ENCODE measurements around the gene MYO3A. TPM values are rescaled to one million over a fixed set of nuclear protein-coding genes. Genes with fewer than 3 reads are reported as not detected.

Gene MYO3A
- polyA plus RNA-seq, 1 donor (not counting 4 experiments of a cell fraction or from before 2014, with no cell fraction given) = not detected

DNA sequence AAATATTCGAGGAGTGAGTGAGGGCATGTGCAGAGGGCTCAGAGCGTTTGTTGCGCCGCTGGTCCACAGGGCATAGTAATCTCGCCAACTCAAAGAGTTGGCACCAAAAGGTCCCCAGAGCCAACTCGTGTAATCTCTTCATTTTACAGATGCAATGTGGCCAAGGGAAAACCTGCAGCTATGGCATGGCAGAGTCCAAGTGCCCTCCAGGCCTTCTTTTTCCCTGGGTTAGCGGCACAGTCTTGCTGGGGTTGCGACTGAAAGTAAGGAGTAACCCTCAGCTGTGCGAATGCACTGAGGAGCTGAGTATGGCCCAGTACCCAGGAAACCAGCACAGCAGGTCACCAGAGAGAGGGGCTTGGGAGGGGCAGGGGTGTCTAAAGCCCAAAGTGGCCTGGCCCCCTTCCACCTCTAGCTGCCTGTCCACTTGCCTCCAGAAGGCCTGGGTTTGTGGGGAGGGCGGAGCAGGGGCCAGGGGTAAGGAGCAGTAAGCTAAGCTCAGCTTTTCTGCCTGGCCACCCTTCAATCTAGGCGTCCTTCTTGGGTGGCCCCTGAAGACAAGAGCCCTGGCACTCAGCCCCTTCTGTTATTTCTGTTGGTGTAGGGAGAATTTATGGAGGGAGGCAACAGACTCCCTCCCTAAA is 279.2 kb downstream of the MYO3A start:
- dilution Hi-C loops (cut with MboI; ENCODE audit: extremely low pct_ligation_motif_present, low sequenced_read_pairs) = no loop called here
- no peaks in the 10 kb centered on the region for H3K79me2 ChIP-seq (ENCODE audit: control insufficient read depth, insufficient read depth, low read length)
- no peaks in the 10 kb centered on the region for H4K20me1 ChIP-seq (ENCODE audit: control insufficient read depth, extremely low read depth, insufficient read depth, low read length)
- no peaks in the 10 kb centered on the region for H3K36me3 ChIP-seq (ENCODE audit: control insufficient read depth in 2 of 2, extremely low read depth in 1 of 2, insufficient read depth in 2 of 2, low read length in 2 of 2)
- H3K4me3 ChIP-seq (ENCODE audit: control insufficient read depth in 2 of 3, extremely low read depth in 1 of 3, insufficient read depth in 2 of 3, low read depth in 1 of 3, low read length in 3 of 3) = no peak overlapping the region
- no peak overlapping the region for H3K9ac ChIP-seq (ENCODE audit: control insufficient read depth, extremely low read depth, insufficient read depth, low read length)
- no peaks in the 10 kb centered on the region for H3K4me1 ChIP-seq (ENCODE audit: control insufficient read depth, extremely low read depth, insufficient read depth, low read length)
- H3K27ac ChIP-seq (ENCODE audit: control insufficient read depth, insufficient read depth, low read length) = no peak overlapping the region
- no peaks in the 10 kb centered on the region for H3K9me3 ChIP-seq (ENCODE audit: control insufficient read depth, low read depth, low read length)
- H3K27me3 ChIP-seq (ENCODE audit: control insufficient read depth, extremely low read depth, insufficient read depth, low read length) = peaks cover 69% of the 10 kb centered on the region
- no peak overlapping the region for H2AFZ ChIP-seq (ENCODE audit: control insufficient read depth, low read length)
- no peak for TF ChIP-seq EZH2 (IDR thresholded peaks at IDR 0.05; ENCODE audit: low read length)
- TF ChIP-seq, protein P1, sequence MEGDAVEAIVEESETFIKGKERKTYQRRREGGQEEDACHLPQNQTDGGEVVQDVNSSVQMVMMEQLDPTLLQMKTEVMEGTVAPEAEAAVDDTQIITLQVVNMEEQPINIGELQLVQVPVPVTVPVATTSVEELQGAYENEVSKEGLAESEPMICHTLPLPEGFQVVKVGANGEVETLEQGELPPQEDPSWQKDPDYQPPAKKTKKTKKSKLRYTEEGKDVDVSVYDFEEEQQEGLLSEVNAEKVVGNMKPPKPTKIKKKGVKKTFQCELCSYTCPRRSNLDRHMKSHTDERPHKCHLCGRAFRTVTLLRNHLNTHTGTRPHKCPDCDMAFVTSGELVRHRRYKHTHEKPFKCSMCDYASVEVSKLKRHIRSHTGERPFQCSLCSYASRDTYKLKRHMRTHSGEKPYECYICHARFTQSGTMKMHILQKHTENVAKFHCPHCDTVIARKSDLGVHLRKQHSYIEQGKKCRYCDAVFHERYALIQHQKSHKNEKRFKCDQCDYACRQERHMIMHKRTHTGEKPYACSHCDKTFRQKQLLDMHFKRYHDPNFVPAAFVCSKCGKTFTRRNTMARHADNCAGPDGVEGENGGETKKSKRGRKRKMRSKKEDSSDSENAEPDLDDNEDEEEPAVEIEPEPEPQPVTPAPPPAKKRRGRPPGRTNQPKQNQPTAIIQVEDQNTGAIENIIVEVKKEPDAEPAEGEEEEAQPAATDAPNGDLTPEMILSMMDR (optimal IDR thresholded peaks at IDR 0.05 in 1 of 3, IDR thresholded peaks at IDR 0.05 in 1 of 3, conservative IDR thresholded peaks at IDR 0.05 in 1 of 3; ENCODE audit: extremely low read depth in 1 of 3, insufficient read depth in 2 of 3, low read length in 3 of 3) = no peak
- FAIRE-seq = no peak
- H3K9me1 ChIP-seq (ENCODE audit: control insufficient read depth, extremely low read depth, insufficient read depth, low read length) = no peaks in the 10 kb centered on the region
- no peak overlapping the region for H3K4me2 ChIP-seq (ENCODE audit: control insufficient read depth, extremely low read depth, insufficient read depth, low read depth, low read length)
- DNase-seq (ENCODE audit: low read depth, low spot score) = no peak

DNA sequence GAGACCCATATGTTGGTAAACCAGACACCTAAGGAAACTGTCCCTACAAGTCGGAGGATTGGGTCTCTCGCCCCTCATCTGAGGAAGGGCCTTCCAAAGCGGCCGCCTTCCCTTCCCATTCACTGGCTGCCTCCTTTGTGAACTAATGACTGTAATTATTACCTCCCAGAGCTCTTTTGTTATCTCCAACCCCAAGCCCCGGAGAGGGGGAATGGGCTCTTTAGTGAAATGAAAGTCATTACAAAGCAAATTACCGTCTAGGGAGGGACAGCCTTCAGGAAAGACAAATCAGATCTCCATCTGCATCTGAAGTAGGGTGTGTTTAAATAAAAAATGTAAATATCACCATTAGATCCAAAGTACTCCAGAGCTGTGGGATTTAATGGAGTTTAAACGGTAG is 280.0 kb downstream of the MYO3A start:
- H3K4me3 ChIP-seq (ENCODE audit: control insufficient read depth in 2 of 3, extremely low read depth in 1 of 3, insufficient read depth in 2 of 3, low read depth in 1 of 3, low read length in 3 of 3) = no peak overlapping the region
- FAIRE-seq = no peak
- dilution Hi-C loops (cut with MboI; ENCODE audit: extremely low pct_ligation_motif_present, low sequenced_read_pairs) = no loop called here

More for the DNA sequence above, 280.0 kb downstream of the MYO3A start:
- no peak overlapping the region for H3K27ac ChIP-seq (ENCODE audit: control insufficient read depth, insufficient read depth, low read length)
- H3K9me3 ChIP-seq (ENCODE audit: control insufficient read depth, low read depth, low read length) = no peaks in the 10 kb centered on the region
- no peak for TF ChIP-seq EZH2 (IDR thresholded peaks at IDR 0.05; ENCODE audit: low read length)
- TF ChIP-seq, protein P1 (optimal IDR thresholded peaks at IDR 0.05 in 1 of 3, IDR thresholded peaks at IDR 0.05 in 1 of 3, conservative IDR thresholded peaks at IDR 0.05 in 1 of 3; ENCODE audit: extremely low read depth in 1 of 3, insufficient read depth in 2 of 3, low read length in 3 of 3) = no peak
- no peaks in the 10 kb centered on the region for H4K20me1 ChIP-seq (ENCODE audit: control insufficient read depth, extremely low read depth, insufficient read depth, low read length)
- no peak overlapping the region for H3K9ac ChIP-seq (ENCODE audit: control insufficient read depth, extremely low read depth, insufficient read depth, low read length)
- no peak overlapping the region for H2AFZ ChIP-seq (ENCODE audit: control insufficient read depth, low read length)
- H3K4me2 ChIP-seq (ENCODE audit: control insufficient read depth, extremely low read depth, insufficient read depth, low read depth, low read length) = no peak overlapping the region
- H3K27me3 ChIP-seq (ENCODE audit: control insufficient read depth, extremely low read depth, insufficient read depth, low read length) = peaks cover 77% of the 10 kb centered on the region
- DNase-seq (ENCODE audit: low read depth, low spot score) = no peak
- no peaks in the 10 kb centered on the region for H3K9me1 ChIP-seq (ENCODE audit: control insufficient read depth, extremely low read depth, insufficient read depth, low read length)
- H3K36me3 ChIP-seq (ENCODE audit: control insufficient read depth in 2 of 2, extremely low read depth in 1 of 2, insufficient read depth in 2 of 2, low read length in 2 of 2) = no peaks in the 10 kb centered on the region
- no peaks in the 10 kb centered on the region for H3K79me2 ChIP-seq (ENCODE audit: control insufficient read depth, insufficient read depth, low read length)
- H3K4me1 ChIP-seq (ENCODE audit: control insufficient read depth, extremely low read depth, insufficient read depth, low read length) = no peaks in the 10 kb centered on the region
